ENCODE measurements around the gene RPTOR. TPM values are rescaled to one million over a fixed set of nuclear protein-coding genes. Genes with fewer than 3 reads are reported as not detected.

Gene RPTOR
- total RNA-seq, 1 experiment from 2014 or later: 25.1 TPM

- H2BK15ac ChIP-seq (ENCODE audit: low read depth, low read length): no peak overlapping the region
- H3K4me1 ChIP-seq (ENCODE audit: insufficient read depth, low read length): no peaks in the 10 kb centered on the region
- Mint-ChIP-seq H3K9me3 (peaks cover 6 to 8% of the 10 kb centered on the region in 2 experiments; a peak in 3 of 5 replicates), H3K4me1 (peaks cover 9 to 10% of the 10 kb centered on the region in 2 experiments), H3K27me3 (ENCODE audit: low read depth) (no peaks in the 10 kb centered on the region), H3K36me3 (ENCODE audit: insufficient read depth in 1 of 3, low read depth in 3 of 3) (peaks cover 6 to 10% (median 9%) of the 10 kb centered on the region in 3 experiments), H3K4me3 (no peak overlapping the region), H3K27ac (no peak overlapping the region; a peak in 1 of 7 replicates)
- no peak overlapping the region for H3K18ac ChIP-seq (ENCODE audit: insufficient read length, low read depth, low read length)
- no peak overlapping the region for H4K91ac ChIP-seq (ENCODE audit: insufficient read length, low read depth, low read length)
- no peak overlapping the region for H3K4ac ChIP-seq (ENCODE audit: low read depth, low read length)
- no peak overlapping the region for H2BK20ac ChIP-seq (ENCODE audit: low read depth, low read length, poor library complexity, severe bottlenecking)
- no peak overlapping the region for H3K14ac ChIP-seq (ENCODE audit: insufficient read depth, low read length)
- H4K5ac ChIP-seq (ENCODE audit: insufficient read length, low read depth, low read length): no peak overlapping the region
- H3K23ac ChIP-seq (ENCODE audit: insufficient read length, low read depth, low read length): no peak overlapping the region
- WGBS (ENCODE audit: extremely low coverage, insufficient read length, low lambda C conversion rate): no CpG with 5 or more reads among the region's 16 CpGs
- peaks cover 4% of the 10 kb centered on the region for H3K79me1 ChIP-seq (ENCODE audit: insufficient read depth, low read depth, low read length, poor library complexity, severe bottlenecking)
- H3T11ph ChIP-seq (ENCODE audit: low read length): no peak overlapping the region
- H4K8ac ChIP-seq (replicated peaks; ENCODE audit: insufficient read length, low read depth, low read length): no peak overlapping the region
- H2BK120ac ChIP-seq (ENCODE audit: low read depth, low read length, poor library complexity, severe bottlenecking): no peak overlapping the region
- peaks cover 3% of the 10 kb centered on the region for H3K23me2 ChIP-seq (ENCODE audit: insufficient read length, low read depth, low read length, poor library complexity, severe bottlenecking)
- no peak overlapping the region for H2BK5ac ChIP-seq (ENCODE audit: insufficient read length, low read length)
- no peaks in the 10 kb centered on the region for H3K27me3 ChIP-seq (ENCODE audit: insufficient read depth, low read length)
- H2BK12ac ChIP-seq (ENCODE audit: insufficient read length, low read depth, low read length): no peak overlapping the region
- peaks cover 3% of the 10 kb centered on the region for H4K20me1 ChIP-seq (ENCODE audit: control insufficient read depth, insufficient read depth, insufficient read length)
- no peak overlapping the region for H3K4me2 ChIP-seq (ENCODE audit: insufficient read depth, insufficient read length, low read length)
- no peak overlapping the region for H2AK5ac ChIP-seq (ENCODE audit: insufficient read length, low read length)
- DNase-seq: no peak
- no peak overlapping the region for H3K9ac ChIP-seq (ENCODE audit: extremely low read depth, insufficient read length, low read length)
- TF ChIP-seq, protein P1, sequence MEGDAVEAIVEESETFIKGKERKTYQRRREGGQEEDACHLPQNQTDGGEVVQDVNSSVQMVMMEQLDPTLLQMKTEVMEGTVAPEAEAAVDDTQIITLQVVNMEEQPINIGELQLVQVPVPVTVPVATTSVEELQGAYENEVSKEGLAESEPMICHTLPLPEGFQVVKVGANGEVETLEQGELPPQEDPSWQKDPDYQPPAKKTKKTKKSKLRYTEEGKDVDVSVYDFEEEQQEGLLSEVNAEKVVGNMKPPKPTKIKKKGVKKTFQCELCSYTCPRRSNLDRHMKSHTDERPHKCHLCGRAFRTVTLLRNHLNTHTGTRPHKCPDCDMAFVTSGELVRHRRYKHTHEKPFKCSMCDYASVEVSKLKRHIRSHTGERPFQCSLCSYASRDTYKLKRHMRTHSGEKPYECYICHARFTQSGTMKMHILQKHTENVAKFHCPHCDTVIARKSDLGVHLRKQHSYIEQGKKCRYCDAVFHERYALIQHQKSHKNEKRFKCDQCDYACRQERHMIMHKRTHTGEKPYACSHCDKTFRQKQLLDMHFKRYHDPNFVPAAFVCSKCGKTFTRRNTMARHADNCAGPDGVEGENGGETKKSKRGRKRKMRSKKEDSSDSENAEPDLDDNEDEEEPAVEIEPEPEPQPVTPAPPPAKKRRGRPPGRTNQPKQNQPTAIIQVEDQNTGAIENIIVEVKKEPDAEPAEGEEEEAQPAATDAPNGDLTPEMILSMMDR (conservative IDR thresholded peaks at IDR 0.05): no peak
- H2AFZ ChIP-seq (ENCODE audit: low read length): no peak overlapping the region
- H3K27ac ChIP-seq (ENCODE audit: insufficient read length, low read depth, low read length): no peak overlapping the region
- H3K56ac ChIP-seq (ENCODE audit: insufficient read length, low read depth, low read length): no peak overlapping the region
- H3K9me3 ChIP-seq (ENCODE audit: control insufficient read depth, low read depth, low read length): no peaks in the 10 kb centered on the region
- peaks cover 2% of the 10 kb centered on the region; the same call in 1 of the 2 replicates for H3K79me2 ChIP-seq (ENCODE audit: insufficient read depth, low read length)
These were observed 60.9 kb downstream of the RPTOR start for GRCh38 chr17:80605326-80606066.

Data from H9 (cell line).